HG02642 (cell line): ENCODE measurements around the gene VPS33A.
"Not testable (repeated sequence)": the region's sequence is repeated elsewhere in the genome, so short reads cannot be mapped to it uniquely, and the experiment has no call there.

Experiments used
- ATAC-seq: cut with Tn5 transposase; IDR thresholded peaks from one replicate; pipeline ENCODE4 v1.9.1; 2021; ENCODE audit warnings: mild to moderate bottlenecking; ENCODE audit not compliant: unreplicated experiment, poor library complexity

The VPS33A gene

GRCh38 chr12:122206111-122206881 lies 60.0 kb downstream of the VPS33A start:
- ATAC-seq, result no peak

- no peak for ATAC-seq
Observed at GRCh38 chr12:122205053-122205925, 61.0 kb downstream of the VPS33A start.

- ATAC-seq, result no peak
Observed at GRCh38 chr12:122204167-122205052, 61.9 kb downstream of the VPS33A start.

- no peak for ATAC-seq
Observed at GRCh38 chr12:122203301-122204166, 62.8 kb downstream of the VPS33A start, which contains the start of gene B3GNT4. B3GNT4 (plus strand) TSS chr12:122203709; CDS start chr12:122204619, 910 bp downstream.

GRCh38 chr12:122202811-122203210 lies 63.5 kb downstream of the VPS33A start:
- ATAC-seq, result not testable (repeated sequence)

GRCh38 chr12:122202017-122202416 lies 64.3 kb downstream of the VPS33A start:
- no peak for ATAC-seq

- no peak for ATAC-seq
Observed at GRCh38 chr12:122201381-122201780, 64.9 kb downstream of the VPS33A start.

- ATAC-seq, result no peak
Observed at GRCh38 chr12:122200541-122201175, 65.6 kb downstream of the VPS33A start.

GRCh38 chr12:122199484-122200355 lies 66.6 kb downstream of the VPS33A start:
- no peak for ATAC-seq

- no peak for ATAC-seq
Observed at GRCh38 chr12:122197612-122197966, 68.7 kb downstream of the VPS33A start.

GRCh38 chr12:122195405-122195804 lies 70.9 kb downstream of the VPS33A start:
- ATAC-seq, result no peak

GRCh38 chr12:122194804-122195203 lies 71.5 kb downstream of the VPS33A start:
- no peak for ATAC-seq

- no peak for ATAC-seq
Observed at GRCh38 chr12:122192441-122192840, 73.9 kb downstream of the VPS33A start.

GRCh38 chr12:122190842-122191668 lies 75.2 kb downstream of the VPS33A start:
- ATAC-seq, result no peak

- no peak for ATAC-seq
Observed at GRCh38 chr12:122189626-122190475, 76.4 kb downstream of the VPS33A start.

GRCh38 chr12:122187466-122187865 lies 78.8 kb downstream of the VPS33A start:
- ATAC-seq, result no peak
